ENCODE measurements around the gene QKI. TPM values are rescaled to one million over a fixed set of nuclear protein-coding genes. Genes with fewer than 3 reads are reported as not detected.
"Not testable (repeated sequence)": the region's sequence is repeated elsewhere in the genome, so short reads cannot be mapped to it uniquely, and the experiment has no call there.

Gene QKI
- total RNA-seq, 3 donors from 2014 or later = 158 to 304 (median 172) TPM

DNA sequence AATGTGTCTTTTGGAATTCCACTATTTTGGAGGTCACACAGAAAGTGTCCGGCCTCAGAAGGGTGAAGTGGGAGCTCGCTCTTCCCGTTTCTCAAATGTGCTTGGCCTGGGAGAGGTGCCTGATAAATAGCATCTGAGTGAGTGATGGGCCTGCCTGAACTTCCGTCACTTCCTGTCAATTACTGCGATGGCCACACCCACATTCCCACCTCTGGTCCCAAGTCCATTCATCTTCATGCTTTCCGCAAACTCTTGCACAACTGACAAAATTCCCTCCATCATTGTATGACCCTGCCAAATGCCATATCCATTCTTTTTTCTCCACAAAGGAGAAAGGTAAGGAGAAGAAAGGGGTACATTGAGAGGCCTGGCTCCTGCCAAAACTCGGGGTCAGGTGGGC is 169.0 kb downstream of the QKI start:
- Histone ChIP-seq H3K9me3 (no peaks in the 10 kb centered on the region), H3K4me1 (no peaks in the 10 kb centered on the region), H3K36me3 (no peaks in the 10 kb centered on the region), H3K4me3 (no peak overlapping the region), H3K27ac (no peak overlapping the region), H3K27me3 (no peaks in the 10 kb centered on the region)
- no peak for TF ChIP-seq POLR2AphosphoS5 (IDR thresholded peaks at IDR 0.05)
- no peak for TF ChIP-seq CTCF (IDR thresholded peaks at IDR 0.05)
- TF ChIP-seq POLR2A (IDR thresholded peaks at IDR 0.05) = no peak
- no peak for DNase-seq (ENCODE audit: low spot score in 2 of 2)
- intact Hi-C loops (cut with DNase I; ENCODE audit: low total_unique reads) = no loop called here

DNA sequence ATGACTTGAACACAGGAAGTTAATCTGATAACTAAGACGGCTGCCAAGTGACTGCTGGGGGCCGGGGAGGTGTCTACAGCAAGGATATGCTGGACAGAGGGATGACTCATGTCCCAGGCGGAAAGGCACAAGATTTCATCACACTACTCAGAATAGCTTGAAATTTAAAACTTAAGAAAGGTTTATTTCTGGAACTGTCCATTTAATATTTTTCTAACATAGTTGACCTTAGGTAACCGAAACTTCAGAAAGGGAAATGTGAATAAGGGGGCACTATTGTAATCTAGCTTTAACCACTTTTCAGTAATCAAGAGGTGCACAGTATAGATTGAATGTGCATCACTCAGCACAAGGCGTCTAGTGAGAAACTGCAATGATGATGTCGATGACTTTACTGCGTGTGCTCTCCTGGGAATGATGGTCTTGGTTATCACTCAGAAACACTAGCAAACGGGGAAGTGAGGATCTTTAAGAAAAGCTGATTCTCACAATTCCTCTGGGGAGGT is 171.5 kb downstream of the QKI start:
- H3K4me1 ChIP-seq = no peaks in the 10 kb centered on the region
- H3K36me3 ChIP-seq = no peaks in the 10 kb centered on the region
- DNase-seq (ENCODE audit: low spot score in 2 of 2) = no peak
- TF ChIP-seq CTCF (IDR thresholded peaks at IDR 0.05) (no peak), POLR2AphosphoS5 (IDR thresholded peaks at IDR 0.05) (no peak)
- peak overlapping the region in 1 of 3 donors; percentile 20 for H3K4me3 ChIP-seq
- no peaks in the 10 kb centered on the region for H3K9me3 ChIP-seq
- intact Hi-C loops (cut with DNase I; ENCODE audit: low total_unique reads) = no loop called here
- H3K27me3 ChIP-seq = no peaks in the 10 kb centered on the region
- H3K27ac ChIP-seq = peak overlapping the region in 1 of 2 donors; percentile 30

- TF ChIP-seq POLR2AphosphoS5 (IDR thresholded peaks at IDR 0.05) = no peak
- no peak for TF ChIP-seq POLR2A (IDR thresholded peaks at IDR 0.05)
- TF ChIP-seq CTCF (IDR thresholded peaks at IDR 0.05) = no peak
- Histone ChIP-seq H3K4me3 (no peak overlapping the region), H3K27ac (no peak overlapping the region), H3K36me3 (no peaks in the 10 kb centered on the region), H3K27me3 (no peaks in the 10 kb centered on the region), H3K9me3 (no peaks in the 10 kb centered on the region), H3K4me1 (no peaks in the 10 kb centered on the region)
- DNase-seq (ENCODE audit: low spot score in 2 of 2) = no peak
- intact Hi-C loops (cut with DNase I; ENCODE audit: low total_unique reads) = no loop called here
Observed at GRCh38 chr6:163586888-163587287, 172.4 kb downstream of the QKI start.

GRCh38 chr6:163588220-163588919 is 173.9 kb downstream of the QKI start:
- TF ChIP-seq POLR2A (IDR thresholded peaks at IDR 0.05) (no peak), CTCF (IDR thresholded peaks at IDR 0.05) (no peak), POLR2AphosphoS5 (IDR thresholded peaks at IDR 0.05) (no peak)
- intact Hi-C loops (cut with DNase I; ENCODE audit: low total_unique reads) = no loop called here
- no peak for DNase-seq (ENCODE audit: low spot score in 2 of 2)
- Histone ChIP-seq H3K9me3 (peaks cover 0 to 11% of the 10 kb centered on the region in 2 donors), H3K27me3 (no peaks in the 10 kb centered on the region), H3K4me1 (no peaks in the 10 kb centered on the region), H3K27ac (no peak overlapping the region), H3K36me3 (no peaks in the 10 kb centered on the region), H3K4me3 (no peak overlapping the region)

GRCh38 chr6:163589387-163589786 is 174.9 kb downstream of the QKI start:
- no peaks in the 10 kb centered on the region for H3K27me3 ChIP-seq
- no peak overlapping the region for H3K4me3 ChIP-seq
- intact Hi-C loops (cut with DNase I; ENCODE audit: low total_unique reads) = no loop called here
- TF ChIP-seq POLR2A (IDR thresholded peaks at IDR 0.05) = no peak
- TF ChIP-seq CTCF (IDR thresholded peaks at IDR 0.05) = no peak
- TF ChIP-seq POLR2AphosphoS5 (IDR thresholded peaks at IDR 0.05) = no peak
- H3K4me1 ChIP-seq = no peaks in the 10 kb centered on the region
- DNase-seq (ENCODE audit: low spot score in 2 of 2) = no peak
- no peak overlapping the region for H3K27ac ChIP-seq
- peaks cover 0 to 11% of the 10 kb centered on the region in 2 donors for H3K9me3 ChIP-seq
- H3K36me3 ChIP-seq = no peaks in the 10 kb centered on the region

- H3K27ac ChIP-seq; H3K4me3 ChIP-seq; DNase-seq (ENCODE audit: low spot score in 2 of 2); H3K4me1 ChIP-seq; H3K27me3 ChIP-seq; intact Hi-C loops (cut with DNase I; ENCODE audit: low total_unique reads); H3K36me3 ChIP-seq: not testable (repeated sequence)
- H3K9me3 ChIP-seq = peaks cover 0 to 11% of the 10 kb centered on the region in 2 donors
Observed at GRCh38 chr6:163590132-163590531, 175.6 kb downstream of the QKI start.

All from breast epithelium (tissue), 4 donors.